Measurements from ENCODE around the gene SUPT20H. TPM values are rescaled to one million over a fixed set of nuclear protein-coding genes. Genes with fewer than 3 reads are reported as not detected.

SUPT20H gene
- total RNA-seq, 4 donors from 2014 or later: 24.7 to 50.9 (median 40.6) TPM

DNA sequence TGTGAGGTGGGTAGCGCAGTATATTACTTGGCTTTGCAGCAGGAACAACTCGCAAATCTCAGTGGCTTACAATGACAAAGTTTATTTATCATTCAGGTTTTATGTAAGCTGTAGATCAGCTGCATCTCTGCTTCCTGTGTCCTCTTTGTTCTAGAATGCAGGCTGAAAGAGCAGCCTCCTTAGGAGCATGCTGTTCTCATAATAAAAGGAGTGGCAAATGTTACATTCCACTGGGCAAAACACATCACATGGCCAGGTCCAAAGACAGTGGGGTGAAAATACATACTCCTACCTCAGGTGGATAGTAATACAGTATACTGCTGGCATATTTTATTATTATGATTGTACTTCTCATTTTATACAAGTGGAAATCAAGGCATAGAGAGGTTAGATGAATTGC, 47.2 kb upstream of the SUPT20H start:
- H3K36me3 ChIP-seq: no peaks in the 10 kb centered on the region
- H3K4me1 ChIP-seq: peaks cover 0 to 10% (median 0%) of the 10 kb centered on the region in 4 donors
- peak overlapping the region in 1 of 4 donors; percentile 57 for H3K27ac ChIP-seq
- WGBS, 2 donors: 79 to 82% methylated on average over 2 of the region's 2 CpGs
- H3K9me3 ChIP-seq: no peaks in the 10 kb centered on the region
- H3K27me3 ChIP-seq: no peaks in the 10 kb centered on the region
- H3K4me3 ChIP-seq: no peak overlapping the region
- TF ChIP-seq, protein P1, sequence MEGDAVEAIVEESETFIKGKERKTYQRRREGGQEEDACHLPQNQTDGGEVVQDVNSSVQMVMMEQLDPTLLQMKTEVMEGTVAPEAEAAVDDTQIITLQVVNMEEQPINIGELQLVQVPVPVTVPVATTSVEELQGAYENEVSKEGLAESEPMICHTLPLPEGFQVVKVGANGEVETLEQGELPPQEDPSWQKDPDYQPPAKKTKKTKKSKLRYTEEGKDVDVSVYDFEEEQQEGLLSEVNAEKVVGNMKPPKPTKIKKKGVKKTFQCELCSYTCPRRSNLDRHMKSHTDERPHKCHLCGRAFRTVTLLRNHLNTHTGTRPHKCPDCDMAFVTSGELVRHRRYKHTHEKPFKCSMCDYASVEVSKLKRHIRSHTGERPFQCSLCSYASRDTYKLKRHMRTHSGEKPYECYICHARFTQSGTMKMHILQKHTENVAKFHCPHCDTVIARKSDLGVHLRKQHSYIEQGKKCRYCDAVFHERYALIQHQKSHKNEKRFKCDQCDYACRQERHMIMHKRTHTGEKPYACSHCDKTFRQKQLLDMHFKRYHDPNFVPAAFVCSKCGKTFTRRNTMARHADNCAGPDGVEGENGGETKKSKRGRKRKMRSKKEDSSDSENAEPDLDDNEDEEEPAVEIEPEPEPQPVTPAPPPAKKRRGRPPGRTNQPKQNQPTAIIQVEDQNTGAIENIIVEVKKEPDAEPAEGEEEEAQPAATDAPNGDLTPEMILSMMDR (IDR thresholded peaks at IDR 0.05): no peak
- TF ChIP-seq POLR2A (IDR thresholded peaks at IDR 0.05) (no peak), EP300 (IDR thresholded peaks at IDR 0.05) (peak in 1 of 2 donors; percentile 10)
- DNase-seq (ENCODE audit: low spot score in 2 of 2): no peak

DNA sequence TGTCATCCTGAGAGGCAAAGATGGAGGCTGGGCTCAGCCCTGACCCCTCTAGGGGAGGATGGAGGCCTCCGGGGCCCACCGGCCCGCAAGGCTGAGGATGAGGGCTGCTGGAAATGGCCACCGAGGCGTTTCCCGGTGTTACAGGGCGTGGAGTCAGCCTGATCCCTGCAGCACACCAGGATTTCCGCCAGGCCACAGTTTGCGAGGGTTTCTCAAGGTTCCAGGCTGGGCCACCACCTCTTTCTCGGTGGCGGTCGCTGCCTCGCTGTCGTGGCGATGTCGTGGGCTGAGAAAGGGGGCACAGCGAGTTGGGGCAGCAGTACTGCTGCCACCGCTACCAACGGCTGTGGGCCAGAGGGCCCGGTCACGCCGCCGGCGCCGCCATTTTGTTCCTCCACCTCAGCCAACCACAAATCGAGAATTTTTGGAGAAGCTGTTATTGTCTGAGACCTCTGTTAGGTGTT, 45.8 kb upstream of the SUPT20H start, which contains the start of gene CSNK1A1L:
CSNK1A1L (minus strand) TSS at position 414 of the 464 bp plus-strand sequence; CDS start at position 6, 408 bp downstream.
- TF ChIP-seq, protein P1 (IDR thresholded peaks at IDR 0.05): no peak
- no peak for TF ChIP-seq EP300 (IDR thresholded peaks at IDR 0.05)
- no peak for TF ChIP-seq POLR2A (IDR thresholded peaks at IDR 0.05)
- DNase-seq (ENCODE audit: low spot score in 2 of 2): no peak
- Histone ChIP-seq H3K27me3 (no peaks in the 10 kb centered on the region), H3K4me3 (no peak within 1 kb of the TSS), H3K9me3 (no peaks in the 10 kb centered on the region), H3K27ac (peak within 1 kb of the TSS in 1 of 4 donors; percentile 57), H3K4me1 (peaks cover 0 to 10% (median 0%) of the 10 kb centered on the region in 4 donors), H3K36me3 (no peaks in the 10 kb centered on the region)
- 96 to 98% methylated on average over 20 to 26 of the region's 26 CpGs for WGBS, 2 donors

DNA sequence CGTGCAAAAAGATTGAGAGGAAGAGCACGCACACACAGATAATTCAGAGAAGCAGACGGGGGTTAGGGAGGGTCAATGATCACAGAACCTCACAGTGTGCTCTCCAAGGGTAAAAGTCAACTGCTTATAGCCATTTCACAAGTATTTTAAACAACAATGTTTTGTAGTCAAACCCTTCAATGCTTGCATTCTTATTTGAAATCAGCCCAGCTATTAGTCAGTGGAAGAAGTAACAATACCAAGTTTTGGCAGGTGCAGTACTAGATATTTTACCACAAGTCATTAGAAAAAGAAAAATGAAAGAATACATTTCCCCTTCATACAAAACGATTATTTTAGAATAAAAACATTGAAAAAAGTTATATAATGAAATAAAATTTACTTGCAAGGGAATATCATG, 43.4 kb upstream of the SUPT20H start:
- Histone ChIP-seq H3K4me1 (no peaks in the 10 kb centered on the region), H3K27me3 (no peaks in the 10 kb centered on the region), H3K36me3 (no peaks in the 10 kb centered on the region), H3K4me3 (no peak overlapping the region), H3K27ac (no peak overlapping the region), H3K9me3 (no peaks in the 10 kb centered on the region)
- DNase-seq (ENCODE audit: low spot score in 2 of 2): no peak
- TF ChIP-seq POLR2A (IDR thresholded peaks at IDR 0.05) (no peak), EP300 (IDR thresholded peaks at IDR 0.05) (no peak)
- TF ChIP-seq, protein P1 (IDR thresholded peaks at IDR 0.05): no peak
- 47 to 48% methylated on average over 4 of the region's 4 CpGs for WGBS, 2 donors

DNA sequence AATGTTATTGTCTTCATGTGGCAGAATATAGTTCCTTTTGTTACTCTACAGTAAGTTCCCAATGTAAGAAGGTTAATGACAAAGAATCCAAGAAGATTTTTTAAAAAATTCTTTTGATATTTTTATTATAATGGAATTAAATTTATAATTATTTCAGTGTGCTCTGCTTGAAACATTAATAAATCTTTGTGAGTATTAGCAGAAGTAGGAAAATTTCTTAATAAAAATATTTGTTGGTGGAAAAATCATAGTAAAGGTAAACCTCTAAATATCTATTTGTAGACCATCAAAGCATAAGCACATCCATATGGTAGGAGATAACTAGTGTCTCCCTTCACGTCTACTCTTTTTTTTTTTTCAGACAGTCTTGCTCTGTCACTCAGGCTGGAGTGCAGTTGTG, 41.7 kb upstream of the SUPT20H start:
- no peak for DNase-seq (ENCODE audit: low spot score in 2 of 2)
- no peak overlapping the region for H3K4me3 ChIP-seq
- H3K4me1 ChIP-seq: no peaks in the 10 kb centered on the region
- H3K9me3 ChIP-seq: no peaks in the 10 kb centered on the region
- no peaks in the 10 kb centered on the region for H3K27me3 ChIP-seq
- TF ChIP-seq, protein P1 (IDR thresholded peaks at IDR 0.05): no peak
- TF ChIP-seq POLR2A (IDR thresholded peaks at IDR 0.05): no peak
- TF ChIP-seq EP300 (IDR thresholded peaks at IDR 0.05): no peak
- WGBS, 2 donors: 45 to 57% methylated on average over 1 of the region's 1 CpG
- no peak overlapping the region for H3K27ac ChIP-seq
- H3K36me3 ChIP-seq: no peaks in the 10 kb centered on the region

DNA sequence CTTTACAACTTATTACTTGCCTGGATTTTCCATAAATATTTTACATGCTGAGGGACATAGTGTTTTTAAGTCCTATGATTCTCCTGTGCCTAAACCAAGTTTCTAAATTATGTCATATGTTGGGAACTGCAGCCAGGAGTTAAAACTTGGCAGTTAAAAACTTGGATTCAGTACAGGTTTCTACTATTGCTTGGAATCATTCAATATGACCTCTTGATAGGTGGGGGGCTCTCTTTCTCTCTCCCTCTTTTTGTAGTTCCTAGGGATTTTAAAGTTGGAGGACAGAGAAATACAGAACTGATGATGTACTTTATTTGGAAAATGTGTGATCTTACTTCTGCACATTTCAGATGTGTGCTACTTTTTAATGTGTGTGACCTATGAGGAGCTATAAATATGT, 41.2 kb upstream of the SUPT20H start:
- Histone ChIP-seq H3K36me3 (no peaks in the 10 kb centered on the region), H3K4me1 (no peaks in the 10 kb centered on the region), H3K27ac (no peak overlapping the region), H3K4me3 (no peak overlapping the region), H3K9me3 (no peaks in the 10 kb centered on the region), H3K27me3 (no peaks in the 10 kb centered on the region)
- no peak for DNase-seq (ENCODE audit: low spot score in 2 of 2)
- TF ChIP-seq POLR2A (IDR thresholded peaks at IDR 0.05): no peak
- TF ChIP-seq EP300 (IDR thresholded peaks at IDR 0.05): no peak
- TF ChIP-seq, protein P1 (IDR thresholded peaks at IDR 0.05): no peak

All from tibial nerve (tissue), 4 donors.